Endothelial cell of umbilical vein (primary cell): Measurements from ENCODE around the gene COL5A1.

ENCODE experiments used
- JUN ChIP-seq: IDR thresholded peaks from 2 replicates; pipeline ENCODE4 v1.6.1; 2011; ENCODE audit warnings: borderline replicate concordance, low read depth; ENCODE audit not compliant: insufficient read length, insufficient read depth
- POLR2AphosphoS5 ChIP-seq: IDR thresholded peaks from 2 replicates; pipeline ENCODE4 v1.6.1; 2012; ENCODE audit warnings: low read depth, mild to moderate bottlenecking, control low read depth, low read length, moderate library complexity; ENCODE audit not compliant: insufficient read depth

DNA sequence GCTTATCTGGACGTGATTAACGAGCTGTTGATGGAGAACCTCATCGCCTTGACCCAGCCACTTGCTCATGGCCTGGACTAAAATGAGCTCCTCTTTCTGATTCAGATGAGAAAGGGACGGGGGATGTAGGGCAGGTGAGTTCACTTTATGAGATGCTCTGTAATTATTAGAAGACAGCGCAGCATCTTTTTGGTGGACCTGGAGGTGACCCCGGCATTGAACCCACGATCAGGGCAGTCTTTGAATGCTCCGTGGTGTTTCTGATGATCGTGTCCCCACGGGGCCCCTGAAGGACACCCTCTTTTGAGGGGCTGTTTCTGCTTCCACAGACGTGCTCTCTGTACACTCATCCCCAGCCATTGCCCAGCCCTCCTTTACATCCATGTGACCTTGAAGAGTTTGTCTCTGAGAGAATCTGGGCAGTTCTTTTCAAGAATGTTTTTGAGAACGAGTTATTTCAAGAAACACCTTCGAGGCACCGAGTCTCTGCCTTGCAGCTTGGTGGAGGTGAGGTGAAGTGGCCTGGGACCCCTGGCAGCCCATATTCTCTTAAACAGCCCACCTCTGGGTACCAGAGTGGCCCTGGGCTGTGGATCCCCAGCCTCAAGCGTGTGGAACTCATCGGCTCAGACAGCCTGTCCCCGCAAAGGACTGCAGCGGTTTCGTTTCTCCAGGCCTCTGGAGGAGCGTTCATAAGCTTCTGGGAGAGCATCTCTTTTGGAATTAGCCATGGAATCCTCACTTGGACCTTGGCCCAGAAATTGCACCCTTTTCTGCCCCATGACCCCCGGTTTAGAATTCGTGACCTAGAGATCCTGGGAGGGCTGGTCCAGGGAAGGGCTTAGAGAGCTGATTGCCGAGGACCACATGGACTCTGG, 50.3 kb downstream of the COL5A1 start:
- TF ChIP-seq JUN, result no peak
- TF ChIP-seq POLR2AphosphoS5, result no peak
